GM12878 (cell line): Measurements from ENCODE around the gene RNU6-1. TPM values are rescaled to one million over a fixed set of nuclear protein-coding genes. Genes with fewer than 3 reads are reported as not detected.

Source experiments
- ATAC-seq: fragments of 200-7000 bp; cut with Tn5 transposase; 3 replicates; pipeline ENCODE4 v1.9.1; 2020; ENCODE audit warnings: mild to moderate bottlenecking, moderate library complexity
- BruUV-seq: library from RNA; stranded (reverse); fragments of 400-500 nt; replicated peaks from 2 replicates; lab custom pipeline; 2021; lab: Mats Ljungman, UMichigan
- CTCF ChIA-PET: fragments of 300-600 bp; sonication (Branson Sonifier 250); formaldehyde crosslinking; extraction: SDS; loops from one replicate; lab custom pipeline; 2021; ENCODE audit warnings: inconsistent platforms; lab: Yijun Ruan, JAX
- POLR2A ChIA-PET: fragments of 350-600 bp; formaldehyde crosslinking; extraction: SDS; loops from one replicate; lab custom pipeline; 2021; ENCODE audit warnings: inconsistent platforms; lab: Charles Lee
- RAD21 ChIA-PET: fragments of 300-600 bp; sonication (Branson Sonifier 250); formaldehyde crosslinking; loops from one replicate; lab custom pipeline; 2023; ENCODE audit warnings: antibody characterized with exemption; ENCODE audit not compliant: unreplicated experiment; lab: Charles Lee
- SMC1A ChIA-PET: fragments of 300-600 bp; sonication (Branson Sonifier 250); formaldehyde crosslinking; loops from one replicate; lab custom pipeline; 2023; ENCODE audit not compliant: unreplicated experiment, uncharacterized antibody; lab: Charles Lee
- DNase-seq: peaks from one replicate; pipeline ENCODE4 v3.0.0-alpha.2; 2011; ENCODE audit warnings: low read depth, low spot score
- FAIRE-seq: peaks from 3 replicates; lab custom pipeline; 2011; peaks lifted over from hg19 to GRCh38; lab: Jason Lieb, UNC
- H2AFZ ChIP-seq: 2 replicates; pipeline ENCODE4 v1.6.0; 2011; ENCODE audit warnings: low read depth, low read length, control low read depth; ENCODE audit not compliant: control insufficient read depth
- H3K27ac ChIP-seq: 2 replicates; pipeline ENCODE4 v1.5.1; 2011; ENCODE audit warnings: control low read depth; ENCODE audit not compliant: control insufficient read depth, insufficient read depth
- H3K27me3 ChIP-seq, 2 experiments: replicated peaks in 1 of 2; 2 replicates each; pipeline versions ENCODE4 v1.6.0 to v1.6.1; 2011; ENCODE audit warnings: low read length in 1 of 2; ENCODE audit not compliant: control insufficient read depth in 2 of 2, insufficient read depth in 2 of 2
- H3K36me3 ChIP-seq, 2 experiments: 2 replicates each; pipeline ENCODE4 v1.5.1; 2011; ENCODE audit warnings: low read length in 1 of 2; ENCODE audit not compliant: control insufficient read depth in 2 of 2, insufficient read depth in 2 of 2
- H3K4me1 ChIP-seq: 2 replicates; pipeline ENCODE4 v1.6.1; 2011; ENCODE audit warnings: mild to moderate bottlenecking, low read length, moderate library complexity, mixed read lengths; ENCODE audit not compliant: control insufficient read depth, insufficient read depth
- H3K4me2 ChIP-seq: 2 replicates; pipeline ENCODE4 v1.6.0; 2011; ENCODE audit warnings: control low read depth; ENCODE audit not compliant: control insufficient read depth, insufficient read depth
- H3K4me3 ChIP-seq: fragments of 200-600 bp; sonication (generic); 2 replicates; pipeline ENCODE4 v1.5.1; 2016
- H3K79me2 ChIP-seq: 2 replicates; pipeline ENCODE4 v1.6.0; 2011; ENCODE audit warnings: low read length; ENCODE audit not compliant: control insufficient read depth, insufficient read depth
- H3K9ac ChIP-seq: 2 replicates; pipeline ENCODE4 v1.8.0; 2011; ENCODE audit warnings: low read length, control low read depth, mixed read lengths; ENCODE audit not compliant: control insufficient read depth, insufficient read depth
- H3K9me3 ChIP-seq: replicated peaks from 3 replicates; pipeline ENCODE4 v1.5.1; 2011; ENCODE audit warnings: mild to moderate bottlenecking, low read length; ENCODE audit not compliant: control insufficient read depth, insufficient read depth
- H4K20me1 ChIP-seq: 2 replicates; pipeline ENCODE4 v1.6.0; 2011; ENCODE audit not compliant: control insufficient read depth, insufficient read depth
- CREM ChIP-seq: IDR thresholded peaks from 2 replicates; pipeline ENCODE4 v1.6.1; 2014; ENCODE audit warnings: antibody characterized with exemption, low read depth
- ELK1 ChIP-seq: IDR thresholded peaks from 2 replicates; pipeline ENCODE4 v1.6.1; 2012; ENCODE audit warnings: low read depth, low read length, improper control_type of control experiment
- ESRRA ChIP-seq: IDR thresholded peaks from 2 replicates; pipeline ENCODE4 v1.6.1; 2012; ENCODE audit warnings: mild to moderate bottlenecking, low read length, improper control_type of control experiment
- MTA3 ChIP-seq: IDR thresholded peaks from 2 replicates; pipeline ENCODE4 v1.6.1; 2012; ENCODE audit warnings: low read length, inconsistent platforms, borderline replicate concordance
- NR2C1 ChIP-seq: fragments of 450-650 bp; IDR thresholded peaks from 2 replicates; pipeline ENCODE4 v1.6.1; 2017; ENCODE audit warnings: antibody characterized with exemption, mild to moderate bottlenecking, moderate library complexity
- TAF1 ChIP-seq: IDR thresholded peaks from 2 replicates; pipeline ENCODE4 v1.6.1; 2011; ENCODE audit warnings: mild to moderate bottlenecking, low read depth, low read length, borderline replicate concordance
- ZBED1 ChIP-seq: IDR thresholded peaks from 2 replicates; pipeline ENCODE4 v1.6.1; 2016; ENCODE audit warnings: borderline replicate concordance
- WGBS: methylation state at CpG from one replicate; pipeline ENCODE4 v1.1.6; 2016; ENCODE audit warnings: low lambda C conversion rate; ENCODE audit not compliant: insufficient replicate concordance, insufficient coverage; ENCODE audit errors: missing lambda C conversion rate; 5-methylcytosine and 5-hydroxymethylcytosine counted together
- in situ Hi-C: fragments of 300-500 bp; cut with MboI; formaldehyde crosslinking; loops from 9 replicates; pipeline ENCODE4 v1.14.3; 2018; ENCODE audit warnings: mixed read lengths
- intact Hi-C: fragments of 100-400 bp; cut with micrococcal nuclease; formaldehyde crosslinking; loops from one replicate; pipeline ENCODE4 v1.14.2; 2022; ENCODE audit not compliant: unreplicated experiment
- polyA plus RNA-seq, 11 experiments: library from polyadenylated mRNA; depleted of rRNA in 4 of 11; unstranded in 6 of 11; stranded (reverse) in 5 of 11; fragments of >200 nt; fragmentation: Nextera tagmentation in 4 of 11; fragmentation: Illumina TruSeq in 1 of 11; extraction: Ambion mirVana in 4 of 11; extraction: Trizol in 1 of 11; gene quantifications; 1 replicate in 1 of 11; 2 replicates in 10 of 11; pipeline versions ENCODE4 v1.2.1 to v1.2.3, GENCODE V29; 2011 to 2016; ENCODE audit warnings: inconsistent platforms in 2 of 11, missing spikeins in 2 of 11, low read depth in 1 of 11
- total RNA-seq, 4 experiments: library from RNA; depleted of rRNA in 3 of 4; stranded (reverse); fragments of >200 nt in 3 of 4; fragmentation: Illumina TruSeq in 1 of 4; extraction: Trizol in 1 of 4; gene quantifications; 2 replicates each; pipeline versions ENCODE4 v1.2.1 to v1.2.3, GENCODE V29; 2013 to 2021

Gene RNU6-1
- total and polyA plus RNA-seq, 10 of the 15 experiments (the other 5 are each of a cell fraction or from before 2014, with no cell fraction given) = not detected

GRCh38 chr15:67836955-67837354, 2.9 kb downstream of the RNU6-1 start:
- POLR2A ChIA-PET = no interaction called here
- intact Hi-C loops (loop anchor here (1.0 to 10.0 kb wide), 4 partner anchors 232 to 890 kb away; no protein-coding TSS in a partner anchor), in situ Hi-C loops (loop anchor here (5.0 kb wide), 2 partner anchors 380 to 890 kb away; no protein-coding TSS in a partner anchor)
- Histone ChIP-seq H3K27ac (no peak overlapping the region), H4K20me1 (no peaks in the 10 kb centered on the region; the same call in 1 of the 2 replicates), H2AFZ (no peak overlapping the region), H3K4me2 (no peak overlapping the region), H3K79me2 (no peaks in the 10 kb centered on the region; the same call in 1 of the 2 replicates), H3K9me3 (no peaks in the 10 kb centered on the region; the same call in 2 of the 3 replicates), H3K4me1 (peaks cover 30% of the 10 kb centered on the region), H3K9ac (no peak overlapping the region), H3K36me3 (no peaks in the 10 kb centered on the region), H3K27me3 (peaks cover 18 to 28% of the 10 kb centered on the region in 2 experiments), H3K4me3 (no peak overlapping the region)
- ATAC-seq = no peak
- RAD21 ChIA-PET = interaction anchor here (1.0 to 4.1 kb wide), 6 partner anchors 26 to 423 kb away, joined by 3 to 26 read pairs (median 7); no protein-coding TSS in a partner anchor
- TF ChIP-seq CREM (no peak), MTA3 (no peak), NR2C1 (no peak), ESRRA (no peak), TAF1 (no peak), ZBED1 (no peak), ELK1 (no peak)
- WGBS = 52% methylated on average over 2 of the region's 2 CpGs
- DNase-seq = no peak
- CTCF ChIA-PET = interaction anchor here (1.0 to 4.6 kb wide), 15 partner anchors 54 to 890 kb away, joined by 3 to 111 read pairs (median 3); no protein-coding TSS in a partner anchor
- no peak for FAIRE-seq
- SMC1A ChIA-PET = interaction anchor here (0.7 to 4.2 kb wide), 7 partner anchors 44 to 388 kb away, joined by 3 to 51 read pairs (median 4); no protein-coding TSS in a partner anchor
- BruUV-seq = no TSS peak
